Middle frontal gyrus (tissue), 1 donor: ENCODE results near the gene ACOT6.
"Not testable (repeated sequence)": the region's sequence is repeated elsewhere in the genome, so short reads cannot be mapped to it uniquely, and the experiment has no call there.

Experiments
- DNase-seq: peaks from one replicate; pipeline ENCODE4 v3.0.0-alpha.2; 2015; ENCODE audit warnings: low spot score; ENCODE audit errors: extremely low spot score

The ACOT6 gene, protein sequence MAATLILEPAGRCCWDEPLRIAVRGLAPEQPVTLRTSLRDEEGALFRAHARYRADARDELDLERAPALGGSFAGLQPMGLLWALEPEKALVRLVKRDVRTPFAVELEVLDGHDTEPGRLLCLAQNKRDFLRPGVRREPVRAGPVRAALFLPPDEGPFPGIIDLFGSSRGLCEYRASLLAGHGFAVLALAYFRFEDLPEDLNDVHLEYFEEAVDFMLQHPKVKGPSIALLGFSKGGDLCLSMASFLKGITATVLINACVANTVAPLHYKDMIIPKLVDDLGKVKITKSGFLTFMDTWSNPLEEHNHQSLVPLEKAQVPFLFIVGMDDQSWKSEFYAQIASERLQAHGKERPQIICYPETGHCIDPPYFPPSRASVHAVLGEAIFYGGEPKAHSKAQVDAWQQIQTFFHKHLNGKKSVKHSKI

DNA sequence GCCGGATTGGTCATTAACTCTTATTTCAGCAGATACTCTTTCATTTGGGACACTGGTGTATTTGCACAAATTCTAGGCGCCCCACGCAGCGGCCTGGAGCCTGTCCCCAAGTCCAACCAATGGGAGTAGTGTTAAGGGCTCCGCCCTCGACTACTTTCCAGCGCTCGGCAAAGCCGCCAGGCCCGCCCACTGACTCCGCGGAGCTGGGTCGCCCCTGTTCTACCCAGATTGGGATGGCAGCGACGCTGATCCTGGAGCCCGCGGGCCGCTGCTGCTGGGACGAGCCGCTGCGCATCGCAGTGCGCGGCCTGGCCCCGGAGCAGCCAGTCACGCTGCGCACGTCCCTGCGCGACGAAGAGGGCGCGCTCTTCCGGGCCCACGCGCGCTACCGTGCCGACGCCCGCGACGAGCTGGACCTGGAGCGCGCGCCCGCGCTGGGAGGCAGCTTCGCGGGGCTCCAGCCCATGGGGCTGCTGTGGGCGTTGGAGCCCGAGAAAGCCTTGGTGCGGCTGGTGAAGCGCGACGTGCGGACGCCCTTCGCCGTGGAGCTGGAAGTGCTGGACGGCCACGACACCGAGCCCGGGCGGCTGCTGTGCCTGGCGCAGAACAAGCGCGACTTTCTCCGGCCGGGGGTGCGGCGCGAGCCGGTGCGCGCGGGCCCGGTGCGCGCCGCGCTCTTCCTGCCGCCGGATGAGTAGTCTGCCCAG, at the start of gene ACOT6:
Gene ACOT6 (plus strand): TSS at position 179 of the 707 bp plus-strand sequence. CDS start 55 bp downstream, at position 234.
- peak; percentile 46 for DNase-seq

DNA sequence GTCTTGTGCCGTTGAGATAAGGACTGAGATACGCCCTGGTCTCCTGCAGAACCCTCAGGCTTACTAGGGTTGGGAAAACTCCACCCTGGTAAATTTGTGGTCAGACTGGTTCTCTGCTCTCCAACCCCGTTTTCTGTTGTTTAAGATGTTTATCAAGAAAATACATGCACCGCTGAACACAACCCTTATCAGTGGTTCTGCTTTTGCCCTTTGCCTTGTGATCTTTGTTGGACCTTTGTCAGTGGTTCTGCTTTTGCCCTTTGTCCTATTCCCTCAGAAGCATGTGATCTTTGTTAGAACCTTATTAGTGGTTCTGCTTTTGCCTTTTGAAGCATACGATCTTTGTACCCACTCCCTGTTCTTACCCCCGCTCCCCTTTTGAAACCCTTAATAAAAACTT, 49.6 kb upstream of the ACOT6 start:
- DNase-seq: not testable (repeated sequence)

DNA sequence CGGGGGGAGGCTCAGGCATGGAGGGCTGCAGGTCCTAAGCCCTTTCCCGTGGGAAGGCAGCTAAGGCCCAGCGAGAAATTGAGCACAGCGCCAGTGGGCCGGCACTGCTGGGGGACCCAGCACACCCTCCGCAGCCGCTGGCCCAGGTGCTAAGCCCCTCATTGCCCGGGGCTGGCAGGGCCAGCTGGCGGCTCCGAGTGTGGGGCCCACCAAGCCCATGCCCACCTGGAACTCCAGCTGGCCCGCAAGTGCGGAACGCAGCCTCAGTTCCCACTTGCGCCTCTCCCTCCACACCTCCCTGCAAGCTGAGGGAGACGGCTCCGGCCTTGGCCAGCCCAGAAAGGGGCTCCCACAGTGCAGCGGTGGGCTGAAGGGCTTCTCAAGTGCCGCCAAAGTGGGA, 45.9 kb upstream of the ACOT6 start:
- DNase-seq: not testable (repeated sequence)

DNA sequence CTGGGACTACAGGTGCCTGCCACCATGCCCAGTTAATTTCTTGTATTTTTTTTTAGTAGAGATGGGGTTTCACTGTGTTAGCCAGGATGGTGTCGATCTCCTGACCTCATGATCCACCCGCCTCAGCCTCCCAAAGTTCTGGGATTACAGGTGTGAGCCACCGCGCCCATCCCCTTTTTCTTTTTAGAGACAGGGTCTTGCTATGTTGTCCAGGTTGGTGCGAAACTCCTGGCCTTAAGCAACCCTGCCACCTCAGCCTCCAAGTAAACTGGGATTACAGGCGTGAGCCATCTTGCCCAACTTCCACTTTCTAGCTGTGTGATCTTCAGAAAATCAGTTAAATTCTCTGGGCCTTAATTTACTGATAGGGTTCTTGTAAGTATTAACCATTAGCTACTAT, 45.4 kb upstream of the ACOT6 start:
- not testable (repeated sequence) for DNase-seq

DNA sequence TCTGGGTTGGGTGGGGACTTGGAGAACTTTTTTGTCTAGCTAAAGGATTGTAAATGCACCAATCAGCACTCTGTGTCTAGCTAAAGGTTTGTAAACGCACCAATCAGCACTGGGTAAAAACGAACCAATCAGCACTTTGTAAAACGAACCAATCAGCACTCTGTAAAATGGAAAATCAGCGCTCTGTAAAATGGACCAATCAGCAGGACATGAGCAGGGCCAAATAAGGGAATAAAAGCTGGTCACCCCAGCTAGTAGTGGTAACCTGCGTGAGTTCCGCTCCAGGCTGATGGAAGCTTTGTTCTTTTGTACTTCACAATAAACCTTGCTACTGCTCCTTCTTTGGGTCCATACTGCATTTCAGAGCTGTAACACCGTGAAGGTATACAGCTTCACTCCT, 45.0 kb upstream of the ACOT6 start:
- no peak for DNase-seq

DNA sequence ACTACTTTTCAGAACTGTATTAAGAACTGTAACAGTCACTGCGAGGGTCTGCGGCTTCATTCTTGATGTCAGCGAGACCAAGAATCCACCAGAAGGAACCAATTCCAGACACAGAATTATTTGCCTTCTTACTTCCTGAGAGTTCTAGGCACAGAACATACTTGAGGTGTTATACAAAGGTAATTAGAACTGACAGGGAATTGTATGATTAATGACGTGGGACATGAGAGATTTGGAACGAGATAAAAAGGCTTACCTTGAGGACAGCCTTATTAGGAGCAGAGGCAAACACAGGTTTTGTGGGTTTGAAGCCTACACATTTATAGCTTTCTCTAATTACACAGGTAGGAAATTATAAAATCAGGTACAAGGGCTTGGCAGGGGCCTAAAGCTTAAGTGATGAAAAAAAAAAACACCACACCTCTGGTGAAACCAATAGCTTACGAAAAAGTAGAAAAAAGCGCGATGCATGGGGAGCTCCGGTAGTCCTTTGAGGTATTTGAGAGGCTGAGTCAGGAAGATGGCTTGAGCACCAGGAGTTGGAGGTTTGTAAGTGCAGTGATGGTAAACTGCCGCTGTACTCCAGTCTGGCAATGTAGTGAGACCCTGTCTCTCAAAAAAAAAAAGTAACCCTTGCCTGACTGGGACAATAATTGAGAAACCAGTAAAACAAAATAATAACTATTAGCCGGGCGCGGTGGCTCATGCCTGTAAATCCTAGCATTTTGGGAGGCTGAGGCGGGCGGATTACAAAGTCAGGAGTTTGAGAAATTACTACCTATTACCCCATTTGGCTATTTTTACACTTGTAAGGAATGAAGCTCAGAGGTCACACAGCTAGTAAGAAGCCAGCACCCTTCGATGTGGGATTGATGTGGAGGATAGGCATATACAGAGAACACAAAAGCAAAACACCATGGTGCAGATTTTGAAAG, 44.1 kb upstream of the ACOT6 start:
- no peak for DNase-seq

DNA sequence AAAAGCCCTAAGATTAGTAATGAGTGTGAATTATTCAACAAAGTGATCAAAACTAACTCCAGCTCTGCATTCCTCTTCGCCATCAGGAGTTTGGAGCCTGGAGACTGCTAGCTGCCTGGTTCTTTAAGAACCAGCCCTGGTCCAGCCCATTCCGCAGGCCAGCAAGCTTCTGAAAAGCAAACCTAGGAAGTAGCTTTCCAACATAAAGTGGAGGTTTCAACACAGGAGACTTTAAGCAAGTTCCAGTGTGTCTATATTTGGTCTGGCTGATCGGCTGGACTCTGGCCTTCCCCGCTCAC, 43.5 kb upstream of the ACOT6 start:
- DNase-seq: not testable (repeated sequence)

DNA sequence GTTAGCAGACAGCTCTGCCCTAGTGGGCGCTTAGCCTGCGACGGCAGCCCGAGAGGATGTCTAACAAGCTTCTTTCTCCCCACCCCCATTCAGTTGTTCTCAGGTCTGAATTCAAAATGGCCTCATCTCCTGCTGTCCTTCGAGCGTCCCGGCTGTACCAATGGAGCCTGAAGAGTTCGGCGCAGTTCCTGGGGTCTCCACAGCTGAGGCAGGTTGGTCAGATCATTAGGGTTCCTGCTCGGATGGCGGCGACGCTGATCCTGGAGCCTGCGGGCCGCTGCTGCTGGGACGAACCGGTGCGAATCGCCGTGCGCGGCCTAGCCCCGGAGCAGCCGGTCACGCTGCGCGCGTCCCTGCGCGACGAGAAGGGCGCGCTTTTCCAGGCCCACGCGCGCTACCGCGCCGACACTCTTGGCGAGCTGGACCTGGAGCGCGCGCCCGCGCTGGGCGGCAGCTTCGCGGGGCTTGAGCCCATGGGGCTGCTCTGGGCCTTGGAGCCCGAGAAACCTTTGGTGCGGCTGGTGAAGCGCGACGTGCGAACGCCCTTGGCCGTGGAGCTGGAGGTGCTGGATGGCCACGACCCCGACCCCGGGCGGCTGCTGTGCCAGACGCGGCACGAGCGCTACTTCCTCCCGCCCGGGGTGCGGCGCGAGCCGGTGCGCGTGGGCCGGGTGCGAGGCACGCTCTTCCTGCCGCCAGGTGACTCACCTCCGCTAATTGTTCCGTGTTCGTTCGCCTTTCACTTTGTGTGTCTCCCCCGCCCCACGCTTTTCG, 42.9 kb upstream of the ACOT6 start, which contains the start of gene ACOT2:
Gene ACOT2 (plus strand): TSS at position 29 of the 774 bp plus-strand sequence. CDS start 28 bp downstream, at position 57.
- DNase-seq: peak; percentile 46

DNA sequence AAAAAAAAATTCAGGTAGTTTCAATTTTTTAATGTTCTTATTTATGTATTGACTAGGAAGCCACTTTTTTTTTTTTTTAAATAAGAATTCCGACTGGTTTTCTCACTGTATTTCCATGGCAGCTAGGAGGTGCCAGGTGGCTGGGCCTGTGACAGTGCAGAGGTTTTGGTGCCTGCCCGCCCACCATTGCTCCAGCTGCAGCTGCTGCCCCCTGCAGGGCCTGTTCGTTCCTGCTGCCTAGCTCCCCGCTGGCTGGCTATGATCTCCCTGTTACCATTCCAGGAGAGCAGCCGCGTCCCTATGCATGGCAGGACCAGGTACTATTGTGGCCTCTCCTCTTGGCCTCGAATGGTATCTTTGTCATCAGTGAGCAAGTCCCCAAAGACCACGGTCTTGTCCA, 41.4 kb upstream of the ACOT6 start:
- not testable (repeated sequence) for DNase-seq

DNA sequence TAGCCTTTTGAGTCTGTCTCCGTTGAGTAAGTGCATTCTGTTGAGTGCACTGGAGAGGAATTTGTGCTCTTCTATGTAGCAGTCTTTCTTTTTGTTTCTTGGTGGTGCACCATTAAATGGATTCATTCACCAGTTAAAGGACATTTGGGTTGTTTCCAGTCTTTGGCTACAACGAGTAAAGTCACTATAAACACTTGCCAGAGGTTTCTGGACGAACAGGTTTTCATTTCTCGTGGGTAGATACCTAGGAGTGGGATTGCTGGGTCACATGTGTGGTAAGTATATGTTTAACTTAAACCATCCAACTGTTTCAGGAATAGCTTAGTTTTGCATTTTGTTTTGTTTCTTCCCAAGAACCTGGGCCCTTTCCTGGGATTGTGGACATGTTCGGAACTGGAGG, 39.3 kb upstream of the ACOT6 start:
- not testable (repeated sequence) for DNase-seq

DNA sequence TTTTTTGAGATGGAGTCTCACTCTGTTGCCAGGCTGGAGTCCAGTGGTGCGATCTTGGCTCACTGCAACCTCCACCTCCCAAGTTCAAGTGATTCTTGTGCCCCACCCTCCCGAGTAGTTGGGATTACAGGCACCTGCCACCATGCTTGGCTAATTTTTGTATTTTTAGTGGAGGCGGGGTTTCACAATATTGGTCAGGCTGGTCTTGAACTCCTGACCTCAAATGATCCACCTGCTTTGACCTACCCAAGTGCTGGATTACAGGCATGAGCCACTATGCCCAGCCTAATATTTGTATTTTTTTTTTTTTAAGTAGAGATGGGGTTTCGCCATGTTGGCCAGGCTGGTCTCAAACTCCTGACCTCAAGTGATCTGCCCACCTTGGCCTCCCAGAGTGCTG, 38.6 kb upstream of the ACOT6 start:
- not testable (repeated sequence) for DNase-seq

DNA sequence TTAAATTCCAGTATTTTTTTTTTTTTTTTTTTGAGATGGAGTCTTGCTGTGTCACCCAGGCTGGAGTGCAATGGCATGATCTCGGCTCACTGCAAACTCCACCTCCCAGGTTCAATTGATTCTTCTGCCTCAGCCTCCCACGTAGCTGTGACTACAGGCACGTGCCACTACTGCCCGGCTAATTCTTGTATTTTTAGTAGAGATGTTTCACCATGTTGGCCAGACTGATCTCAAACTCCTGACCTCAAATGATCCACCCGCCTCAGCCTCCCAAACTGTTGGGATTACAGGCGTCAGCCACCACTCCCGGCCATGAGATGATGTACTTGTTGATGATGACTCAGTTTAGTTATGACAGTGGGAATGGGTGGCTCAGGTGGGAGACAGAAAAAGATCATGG, 38.1 kb upstream of the ACOT6 start:
- DNase-seq: not testable (repeated sequence)

DNA sequence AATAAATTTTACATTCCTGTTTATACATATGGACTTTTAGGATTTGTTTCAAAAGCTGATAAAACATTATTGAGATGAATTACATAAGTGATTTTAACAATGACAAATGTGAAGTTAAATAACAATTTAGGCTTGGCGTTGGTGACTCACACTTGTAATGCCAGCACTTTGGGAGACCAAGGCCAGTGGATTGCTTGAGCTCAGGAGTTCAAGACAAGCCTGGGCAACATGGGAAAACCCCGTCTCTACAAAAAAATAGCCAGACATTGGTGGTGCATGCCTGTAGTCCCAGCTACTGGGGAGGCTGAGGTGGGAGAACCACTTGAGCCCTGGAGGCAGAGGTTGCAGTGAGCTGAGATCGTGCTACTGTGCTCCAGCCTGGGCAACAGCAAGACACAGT, 35.9 kb upstream of the ACOT6 start:
- no peak for DNase-seq

DNA sequence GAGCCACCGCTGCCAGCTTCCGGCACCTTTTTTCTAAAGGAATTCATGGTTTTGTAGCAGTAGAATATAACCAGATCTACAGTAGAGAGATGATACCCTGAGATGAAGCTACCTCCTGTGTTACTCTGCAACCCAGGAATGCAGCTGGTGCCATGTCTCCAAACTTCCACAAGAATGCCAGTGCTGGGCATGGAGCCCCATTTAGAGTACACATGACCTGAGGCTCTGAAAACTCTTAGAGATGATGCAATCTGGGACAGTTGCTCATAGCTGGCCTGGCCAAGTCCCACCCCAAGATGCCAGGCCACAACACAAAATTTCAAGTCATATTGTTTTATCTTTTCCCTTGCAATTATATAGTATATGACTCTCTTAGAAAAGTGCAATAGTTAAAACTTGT, 35.1 kb upstream of the ACOT6 start:
- DNase-seq: not testable (repeated sequence)

DNA sequence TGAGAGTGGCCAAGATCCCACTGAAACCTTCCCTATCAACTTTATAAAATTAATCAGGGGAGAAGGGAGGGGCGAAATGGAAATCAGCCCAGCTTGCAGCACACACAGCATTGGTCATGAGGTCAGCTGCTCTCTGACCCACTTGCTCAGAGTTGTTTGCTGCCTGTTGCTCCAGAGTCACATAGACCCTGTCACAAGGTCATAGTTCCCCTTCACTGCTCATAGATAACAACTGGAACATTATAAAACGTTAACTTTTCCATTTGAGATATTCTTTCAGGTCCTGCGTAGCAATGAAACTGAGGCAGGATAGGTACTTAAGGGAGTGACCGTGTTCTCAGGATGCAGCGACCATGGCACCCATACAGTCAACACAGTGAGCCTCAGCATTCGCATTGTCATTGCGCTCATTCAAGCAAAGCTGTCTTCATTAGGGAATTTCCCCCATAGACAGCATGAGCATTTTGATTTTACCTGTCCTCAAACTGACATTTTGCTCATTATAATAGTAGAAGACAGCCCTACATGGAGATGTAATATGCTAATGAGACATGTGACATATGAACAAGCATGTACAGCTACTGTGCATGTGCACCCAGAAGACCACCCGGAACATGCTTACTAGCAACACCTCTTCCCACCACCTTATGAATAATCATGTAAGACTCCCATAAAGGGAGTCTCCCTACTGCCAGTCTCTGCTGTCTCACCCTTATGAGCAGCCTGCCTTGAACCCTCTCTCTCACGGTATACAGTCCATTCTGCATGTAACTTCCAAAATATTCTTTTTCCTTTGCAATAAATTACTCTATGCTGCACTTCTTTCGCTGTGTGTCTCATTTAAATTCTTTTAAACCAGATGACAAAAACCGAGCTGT, 30.0 kb upstream of the ACOT6 start:
- not testable (repeated sequence) for DNase-seq

DNA sequence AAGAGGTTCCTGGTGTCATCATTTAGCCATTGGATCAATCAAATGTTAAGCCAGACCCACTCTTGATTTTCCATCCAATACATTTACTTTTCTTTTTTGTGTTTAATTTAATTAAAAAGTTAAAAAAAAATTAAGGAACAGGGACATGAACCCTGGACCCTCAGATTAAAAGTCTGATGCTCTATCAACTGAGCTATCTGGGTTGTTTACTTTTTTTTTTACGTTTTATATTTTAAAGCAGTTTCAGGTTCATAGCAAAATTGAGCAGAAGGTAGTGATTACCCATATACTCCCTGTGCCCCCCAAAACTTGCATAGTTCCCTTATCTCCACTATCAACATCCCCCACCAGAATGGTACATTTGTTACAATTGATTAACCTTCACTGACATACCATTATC, 23.6 kb upstream of the ACOT6 start:
- DNase-seq: no peak

DNA sequence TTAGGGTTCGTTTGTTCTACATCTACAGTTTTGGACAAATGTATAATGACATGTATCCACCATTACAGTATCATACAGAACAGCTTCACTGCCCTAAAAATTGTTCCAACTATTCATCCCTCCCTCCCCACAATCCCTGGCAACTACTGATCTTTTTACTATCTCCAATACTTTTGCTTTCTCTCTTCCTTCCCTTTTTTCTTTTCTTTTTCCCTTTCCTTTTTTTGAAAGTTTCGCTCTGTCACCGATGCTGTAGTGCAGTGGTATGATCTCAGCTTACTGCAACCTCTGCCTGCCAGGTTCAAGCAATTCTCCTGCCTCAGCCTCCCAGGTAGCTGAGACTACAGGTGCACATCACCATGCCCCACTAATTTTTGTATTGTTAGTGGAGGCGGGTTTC, 23.2 kb upstream of the ACOT6 start:
- no peak for DNase-seq

DNA sequence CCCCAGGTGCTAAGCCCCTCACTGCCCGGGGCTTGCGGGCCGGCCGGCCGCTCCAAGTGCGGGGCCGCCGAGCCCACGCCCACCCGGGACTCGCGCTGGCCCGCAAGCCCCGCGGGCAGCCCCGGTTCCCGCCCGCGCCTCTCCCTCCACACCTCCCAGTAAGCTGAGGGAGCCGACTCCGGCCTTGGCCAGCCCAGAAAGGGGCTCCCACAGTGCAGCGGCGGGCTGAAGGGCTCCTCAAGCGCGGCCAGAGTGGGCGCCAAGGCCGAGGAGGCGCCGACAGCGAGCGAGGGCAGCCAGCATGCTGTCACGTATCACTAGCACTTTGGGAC, 21.7 kb upstream of the ACOT6 start:
- not testable (repeated sequence) for DNase-seq

DNA sequence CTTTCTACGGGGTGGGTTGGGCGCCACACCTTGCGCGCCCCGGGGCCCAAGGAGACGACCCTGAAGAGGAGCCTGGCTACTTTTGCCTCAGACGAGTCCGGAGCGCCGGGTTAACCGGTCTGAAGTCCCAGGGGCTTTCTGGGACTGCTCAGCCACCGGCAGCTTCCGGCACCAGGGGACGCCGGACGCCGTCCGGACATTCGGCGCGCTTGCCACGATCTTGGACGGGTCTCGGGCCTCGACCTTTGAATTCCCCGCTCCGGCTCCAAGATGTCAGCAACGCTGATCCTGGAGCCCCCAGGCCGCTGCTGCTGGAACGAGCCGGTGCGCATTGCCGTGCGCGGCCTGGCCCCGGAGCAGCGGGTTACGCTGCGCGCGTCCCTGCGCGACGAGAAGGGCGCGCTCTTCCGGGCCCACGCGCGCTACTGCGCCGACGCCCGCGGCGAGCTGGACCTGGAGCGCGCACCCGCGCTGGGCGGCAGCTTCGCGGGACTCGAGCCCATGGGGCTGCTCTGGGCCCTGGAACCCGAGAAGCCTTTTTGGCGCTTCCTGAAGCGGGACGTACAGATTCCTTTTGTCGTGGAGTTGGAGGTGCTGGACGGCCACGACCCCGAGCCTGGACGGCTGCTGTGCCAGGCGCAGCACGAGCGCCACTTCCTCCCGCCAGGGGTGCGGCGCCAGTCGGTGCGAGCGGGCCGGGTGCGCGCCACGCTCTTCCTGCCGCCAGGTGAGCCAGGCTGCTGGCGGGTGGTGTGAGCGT, 20.4 kb upstream of the ACOT6 start, which contains the start of gene ACOT4:
Gene ACOT4 (plus strand): TSS at position 184 of the 760 bp plus-strand sequence. CDS start 87 bp downstream, at position 271.
- DNase-seq: no peak
